Sigmoid colon (tissue), 7 donors: ENCODE measurements around the gene NELL2. TPM values are rescaled to one million over a fixed set of nuclear protein-coding genes. Genes with fewer than 3 reads are reported as not detected.

Experiments used
- DNase-seq: peaks from one replicate; pipeline ENCODE4 v3.0.0-alpha.2; 2019
- H3K27ac ChIP-seq, 4 donors: fragments of 200-600 bp; sonication (generic); one replicate each; pipeline ENCODE4 v1.5.1; 2016 to 2019; ENCODE audit warnings: mild to moderate bottlenecking in 1 of 4
- H3K27me3 ChIP-seq, 3 donors: fragments of 200-600 bp; sonication (generic); one replicate each; pipeline ENCODE4 v1.5.1; 2019; ENCODE audit warnings: mild to moderate bottlenecking in 1 of 3
- H3K36me3 ChIP-seq, 4 donors: fragments of 200-600 bp; sonication (generic); one replicate each; pipeline ENCODE4 v1.5.1; 2016 to 2019
- H3K4me1 ChIP-seq, 4 donors: fragments of 200-600 bp; sonication (generic); one replicate each; pipeline ENCODE4 v1.5.1; 2017 to 2019
- H3K4me3 ChIP-seq, 4 donors: fragments of 200-600 bp; sonication (generic); one replicate each; pipeline ENCODE4 v1.5.1; 2017 to 2019; ENCODE audit warnings: mild to moderate bottlenecking in 2 of 4, moderate library complexity in 1 of 4
- H3K9me3 ChIP-seq, 4 donors: fragments of 200-600 bp in 3 of 4; sonication (generic) in 3 of 4; one replicate each; pipeline versions ENCODE4 v1.5.1 to v1.6.1; 2013 to 2019
- CTCF ChIP-seq, 4 experiments: fragments of 450-650 bp in 3 of 4; fragments of 200-600 bp in 1 of 4; IDR thresholded peaks; one replicate each; pipeline ENCODE4 v1.5.1; 2016 to 2019; ENCODE audit warnings: antibody characterized with exemption in 4 of 4, mild to moderate bottlenecking in 3 of 4, moderate library complexity in 2 of 4
- EP300 ChIP-seq, 4 donors: sonication (generic); formaldehyde crosslinking; IDR thresholded peaks; one replicate each; pipeline ENCODE4 v1.6.1; 2017; ENCODE audit warnings: antibody characterized with exemption in 4 of 4
- POLR2A ChIP-seq, 2 donors: fragments of 450-650 bp; IDR thresholded peaks; one replicate each; pipeline ENCODE4 v1.6.1; 2016; ENCODE audit warnings: antibody characterized with exemption in 2 of 2, mild to moderate bottlenecking in 2 of 2, moderate library complexity in 2 of 2
- POLR2AphosphoS5 ChIP-seq, 4 donors: sonication (generic); formaldehyde crosslinking; IDR thresholded peaks; one replicate each; pipeline ENCODE4 v1.6.1; 2017; ENCODE audit warnings: antibody characterized with exemption in 4 of 4
- WGBS, 2 donors: extraction: QIAGEN DNeasy Blood & Tissue Kit; methylation state at CpG; one replicate each; pipeline ENCODE4 v1.1.7; 2013; 5-methylcytosine and 5-hydroxymethylcytosine counted together
- intact Hi-C: fragments of 100-400 bp; cut with DNase I; formaldehyde crosslinking; loops from one replicate; pipeline ENCODE4 v1.15.1; 2023
- polyA plus RNA-seq, 3 donors: library from polyadenylated mRNA; stranded (reverse); fragments of 200-250 nt; gene quantifications; one replicate each; pipeline ENCODE4 v1.2.3, GENCODE V29; 2013
- total RNA-seq, 4 donors: library from RNA; depleted of rRNA; stranded (reverse); fragments of >200 nt; gene quantifications; one replicate each; pipeline ENCODE4 v1.1.0, GENCODE V29; 2016
- donor health status: healthy with polysubstance abuse.
- donor health status: Bipolar disorder and iron deficiency.
- donor health status: healthy.

Gene NELL2
- total and polyA plus RNA-seq, 7 donors: 0.60 to 14.7 (median 3.9) TPM

DNA sequence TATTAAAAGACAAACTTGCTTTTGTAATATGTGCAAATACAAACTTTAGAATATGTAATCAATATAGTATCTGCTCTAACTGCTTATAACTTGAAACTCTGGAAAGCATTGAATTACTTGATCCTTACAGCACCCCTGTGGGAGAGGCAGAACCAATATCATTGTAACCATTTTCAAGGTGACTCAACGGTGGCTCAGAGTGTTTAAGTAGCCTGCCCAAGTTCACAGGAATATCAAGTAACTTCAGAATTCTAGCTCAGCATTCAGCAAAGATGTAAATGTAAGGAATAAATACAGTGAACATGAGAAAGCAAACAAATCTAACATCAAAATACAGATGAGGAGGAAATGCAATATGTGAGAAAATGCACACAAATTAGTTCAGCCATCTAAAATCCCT lies 264.6 kb downstream of the NELL2 start:
- Histone ChIP-seq H3K36me3 (no peaks in the 10 kb centered on the region), H3K4me1 (no peaks in the 10 kb centered on the region), H3K27ac (no peak overlapping the region), H3K27me3 (no peaks in the 10 kb centered on the region), H3K4me3 (no peak overlapping the region), H3K9me3 (no peaks in the 10 kb centered on the region)
- TF ChIP-seq CTCF (IDR thresholded peaks at IDR 0.05) (no peak), EP300 (IDR thresholded peaks at IDR 0.05) (no peak), POLR2AphosphoS5 (IDR thresholded peaks at IDR 0.05) (no peak), POLR2A (IDR thresholded peaks at IDR 0.05) (no peak)
- 14 to 46% methylated on average over 1 of the region's 1 CpG for WGBS, 2 donors
- intact Hi-C loops: no loop called here
- DNase-seq: no peak

DNA sequence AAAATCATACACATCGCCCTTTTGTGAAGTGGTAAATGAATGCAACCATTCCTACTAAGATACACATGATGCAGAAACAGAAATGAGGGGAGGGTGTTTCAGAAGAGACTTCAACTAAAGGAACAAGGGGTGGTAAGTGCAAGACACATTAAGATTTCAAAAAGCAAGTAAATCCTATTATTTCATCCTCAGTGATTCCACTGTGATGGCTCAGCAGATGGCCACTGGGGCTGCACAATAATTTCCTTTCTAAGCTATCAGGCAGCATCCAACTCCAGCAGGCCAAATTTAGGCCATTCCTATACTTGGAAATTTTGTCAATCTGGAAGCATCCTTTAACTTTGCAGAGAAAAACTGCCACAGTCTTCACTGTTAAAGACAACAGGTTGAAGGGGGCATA lies 272.4 kb downstream of the NELL2 start:
- H3K36me3 ChIP-seq: no peaks in the 10 kb centered on the region
- no peaks in the 10 kb centered on the region for H3K9me3 ChIP-seq
- H3K27ac ChIP-seq: no peak overlapping the region
- no peaks in the 10 kb centered on the region for H3K4me1 ChIP-seq
- 45 to 82% methylated on average over 1 of the region's 1 CpG for WGBS, 2 donors
- intact Hi-C loops: no loop called here
- no peak for DNase-seq
- H3K27me3 ChIP-seq: no peaks in the 10 kb centered on the region
- TF ChIP-seq EP300 (IDR thresholded peaks at IDR 0.05): no peak
- TF ChIP-seq POLR2A (IDR thresholded peaks at IDR 0.05): no peak
- no peak for TF ChIP-seq POLR2AphosphoS5 (IDR thresholded peaks at IDR 0.05)
- no peak for TF ChIP-seq CTCF (IDR thresholded peaks at IDR 0.05)
- H3K4me3 ChIP-seq: no peak overlapping the region

DNA sequence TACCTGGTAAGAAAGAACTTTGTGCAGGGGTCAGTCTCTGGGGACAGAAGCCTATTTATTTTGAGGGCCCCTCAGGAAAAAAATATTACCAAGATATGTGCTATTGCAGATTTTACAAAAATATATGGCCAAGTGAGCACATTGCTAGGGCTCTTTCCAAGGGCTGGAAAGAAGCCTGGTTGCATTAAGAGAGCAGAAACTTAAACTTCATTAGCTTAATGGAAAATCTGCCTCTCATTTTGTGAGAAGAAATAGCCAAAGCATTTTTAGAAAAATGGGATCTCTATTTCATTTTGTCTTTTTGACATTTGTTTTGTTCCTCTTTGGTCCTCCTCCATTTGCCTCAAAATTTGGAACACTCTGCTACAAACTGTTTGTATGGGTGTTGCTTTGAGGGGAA lies 283.5 kb downstream of the NELL2 start:
- intact Hi-C loops: no loop called here
- TF ChIP-seq POLR2AphosphoS5 (IDR thresholded peaks at IDR 0.05): no peak
- TF ChIP-seq CTCF (IDR thresholded peaks at IDR 0.05): no peak
- TF ChIP-seq EP300 (IDR thresholded peaks at IDR 0.05): no peak
- TF ChIP-seq POLR2A (IDR thresholded peaks at IDR 0.05): no peak
- Histone ChIP-seq H3K4me1 (no peaks in the 10 kb centered on the region), H3K9me3 (no peaks in the 10 kb centered on the region), H3K4me3 (no peak overlapping the region), H3K27me3 (no peaks in the 10 kb centered on the region), H3K27ac (no peak overlapping the region), H3K36me3 (no peaks in the 10 kb centered on the region)
- DNase-seq: no peak

DNA sequence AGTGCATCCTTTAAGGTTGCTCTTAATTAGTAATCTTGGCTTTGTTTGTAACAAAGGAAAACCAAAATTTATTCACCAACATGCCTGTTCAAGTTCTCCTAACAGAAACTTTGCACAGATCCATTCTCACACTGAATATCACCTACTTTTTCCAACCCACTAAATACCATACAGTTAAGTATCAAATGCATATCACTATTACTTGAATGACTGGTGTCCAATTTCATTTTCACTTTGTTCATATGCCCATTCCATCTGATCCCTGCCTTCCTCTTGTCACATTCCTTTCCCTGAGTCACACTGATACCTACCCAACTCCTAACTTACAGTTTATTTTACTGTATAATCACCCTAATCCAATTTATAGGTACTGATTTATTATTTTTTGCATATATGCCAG lies 286.4 kb downstream of the NELL2 start:
- TF ChIP-seq POLR2A (IDR thresholded peaks at IDR 0.05): no peak
- intact Hi-C loops: no loop called here
- H3K27me3 ChIP-seq: no peaks in the 10 kb centered on the region
- no peaks in the 10 kb centered on the region for H3K4me1 ChIP-seq
- H3K27ac ChIP-seq: no peak overlapping the region
- H3K36me3 ChIP-seq: no peaks in the 10 kb centered on the region
- H3K9me3 ChIP-seq: no peaks in the 10 kb centered on the region
- DNase-seq: no peak
- H3K4me3 ChIP-seq: no peak overlapping the region

- H3K4me1 ChIP-seq: no peaks in the 10 kb centered on the region
- no peak overlapping the region for H3K27ac ChIP-seq
- TF ChIP-seq CTCF (IDR thresholded peaks at IDR 0.05) (no peak), EP300 (IDR thresholded peaks at IDR 0.05) (no peak), POLR2A (IDR thresholded peaks at IDR 0.05) (no peak), POLR2AphosphoS5 (IDR thresholded peaks at IDR 0.05) (no peak)
- no peaks in the 10 kb centered on the region for H3K36me3 ChIP-seq
- intact Hi-C loops: no loop called here
- WGBS, 2 donors: 62 to 79% methylated on average over 1 of the region's 1 CpG
- DNase-seq: no peak
- H3K9me3 ChIP-seq: no peaks in the 10 kb centered on the region
- no peak overlapping the region for H3K4me3 ChIP-seq
- no peaks in the 10 kb centered on the region for H3K27me3 ChIP-seq
These were observed 287.5 kb downstream of the NELL2 start for GRCh38 chr12:44588651-44589050.
